ENCODE data around the gene SNTG2.

SNTG2 gene

GRCh38 chr2:1032030-1032429 lies 81.4 kb downstream of the SNTG2 start:
- DNase-seq (no peak), ATAC-seq (no peak)
- Mint-ChIP-seq H3K9me3 (peaks cover 0 to 14% of the 10 kb centered on the region in 2 donors), H3K27me3 (no peaks in the 10 kb centered on the region), H3K4me1 (no peaks in the 10 kb centered on the region), H3K4me3 (no peak overlapping the region), H3K27ac (peak overlapping the region in 1 of 2 donors; percentile 14)

- Mint-ChIP-seq H3K4me3 (no peak overlapping the region), H3K27me3 (no peaks in the 10 kb centered on the region), H3K9me3 (peaks cover 0 to 14% of the 10 kb centered on the region in 2 donors), H3K4me1 (no peaks in the 10 kb centered on the region), H3K27ac (no peak overlapping the region)
- DNase-seq (no peak), ATAC-seq (no peak)
These were observed 82.4 kb downstream of the SNTG2 start for GRCh38 chr2:1033069-1033468.

DNA sequence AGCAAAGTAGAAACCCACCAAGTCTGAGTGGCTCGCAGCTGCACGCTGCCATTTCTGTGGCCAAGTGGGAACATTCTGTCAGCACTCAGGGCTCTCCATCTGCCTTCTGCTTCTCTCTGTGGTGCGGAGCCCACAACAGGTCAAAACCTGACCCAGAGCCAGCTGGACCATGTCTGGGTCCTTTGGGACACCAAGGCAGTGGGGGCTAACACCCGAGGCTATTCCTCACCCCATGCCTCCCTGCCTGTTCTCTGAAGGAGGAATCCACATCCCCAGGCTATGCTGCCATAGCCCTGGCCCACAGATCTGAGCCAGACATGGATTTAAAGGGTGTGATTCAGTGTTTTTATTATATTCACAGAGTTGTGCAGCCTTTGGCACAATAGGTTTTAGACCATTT lies 86.4 kb downstream of the SNTG2 start:
- Mint-ChIP-seq H3K27me3 (no peaks in the 10 kb centered on the region), H3K9me3 (peaks cover 1 to 14% of the 10 kb centered on the region in 2 donors), H3K4me1 (peaks cover 5% of the 10 kb centered on the region), H3K27ac (no peak overlapping the region), H3K4me3 (no peak overlapping the region)
- ATAC-seq (no peak), DNase-seq (no peak)

GRCh38 chr2:1039549-1039948 lies 88.9 kb downstream of the SNTG2 start:
- Mint-ChIP-seq H3K27me3 (no peaks in the 10 kb centered on the region), H3K4me1 (peaks cover 7% of the 10 kb centered on the region), H3K4me3 (no peak overlapping the region), H3K27ac (no peak overlapping the region), H3K9me3 (peaks cover 11 to 26% of the 10 kb centered on the region in 2 donors)
- no peak for DNase-seq
- no peak for ATAC-seq

DNA sequence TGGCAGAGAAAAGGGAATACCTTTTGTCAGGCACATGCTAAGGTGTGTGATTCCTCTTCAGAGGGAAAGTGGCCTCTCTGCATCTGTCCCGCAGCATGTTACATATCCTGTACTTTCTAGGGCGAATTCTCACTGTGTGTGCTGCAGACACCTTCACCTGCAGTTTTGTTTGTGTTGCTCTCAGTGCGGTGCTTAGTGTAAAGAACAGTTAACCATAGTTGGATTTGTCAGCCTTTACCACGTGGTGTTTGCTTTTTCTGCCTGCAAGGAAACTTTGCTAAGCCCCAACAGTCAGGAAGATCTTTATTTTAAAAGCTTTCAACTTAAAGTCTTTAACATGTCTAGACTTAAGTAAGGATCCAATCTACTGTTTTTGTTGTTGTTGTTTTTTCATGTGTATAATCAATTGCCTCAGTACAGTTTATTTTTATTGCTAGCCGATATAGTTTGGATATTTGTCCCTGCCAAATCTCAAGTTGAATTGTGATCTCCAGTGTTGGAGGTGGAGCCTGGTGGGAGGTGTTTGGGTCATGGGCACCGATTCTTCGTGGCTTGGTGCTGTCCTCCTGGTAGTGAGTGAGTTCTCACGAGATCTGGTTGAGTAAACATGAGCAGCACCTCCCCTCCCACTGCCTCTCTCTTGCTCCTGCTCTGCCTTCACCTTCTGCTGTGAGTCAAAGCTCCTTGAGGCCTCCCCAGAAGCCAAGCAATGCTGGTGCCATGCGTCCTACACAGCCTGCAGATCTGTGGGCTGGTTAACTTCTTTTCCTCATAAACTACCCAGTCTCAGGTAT lies 90.6 kb downstream of the SNTG2 start:
- ATAC-seq (no peak), DNase-seq (no peak)
- H3K4me1 Mint-ChIP-seq = peaks cover 24% of the 10 kb centered on the region
- peaks cover 11 to 43% of the 10 kb centered on the region in 2 donors for H3K9me3 Mint-ChIP-seq
- H3K27ac Mint-ChIP-seq = no peak overlapping the region
- H3K27me3 Mint-ChIP-seq = no peaks in the 10 kb centered on the region
- no peak overlapping the region for H3K4me3 Mint-ChIP-seq

DNA sequence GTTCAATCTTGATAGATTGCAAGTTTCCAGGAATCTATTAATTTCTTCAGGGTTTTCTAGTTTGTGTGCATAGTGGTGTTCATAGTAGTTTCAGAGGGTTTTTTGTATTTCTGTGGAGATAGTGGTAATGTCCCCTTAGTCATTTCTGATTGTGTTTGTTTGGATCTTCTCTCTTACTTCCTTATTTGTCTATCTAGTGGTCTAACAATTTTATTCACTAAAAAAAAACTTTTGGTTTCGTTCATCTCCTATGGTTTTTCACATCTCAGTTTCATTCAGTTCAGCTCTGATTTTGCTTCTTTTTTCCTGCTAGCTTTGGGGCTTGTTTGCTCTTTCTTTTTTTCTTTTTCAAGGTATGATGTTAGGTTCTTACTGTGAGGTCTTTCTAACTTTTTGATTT lies 94.5 kb downstream of the SNTG2 start:
- ATAC-seq (peak; percentile 74), DNase-seq (no peak)
- peaks cover 24% of the 10 kb centered on the region for H3K4me1 Mint-ChIP-seq
- peak overlapping the region in 1 of 2 donors; percentile 3 for H3K4me3 Mint-ChIP-seq
- no peak overlapping the region for H3K27ac Mint-ChIP-seq
- H3K27me3 Mint-ChIP-seq = no peaks in the 10 kb centered on the region
- H3K9me3 Mint-ChIP-seq = peaks cover 26 to 68% of the 10 kb centered on the region in 2 donors

DNA sequence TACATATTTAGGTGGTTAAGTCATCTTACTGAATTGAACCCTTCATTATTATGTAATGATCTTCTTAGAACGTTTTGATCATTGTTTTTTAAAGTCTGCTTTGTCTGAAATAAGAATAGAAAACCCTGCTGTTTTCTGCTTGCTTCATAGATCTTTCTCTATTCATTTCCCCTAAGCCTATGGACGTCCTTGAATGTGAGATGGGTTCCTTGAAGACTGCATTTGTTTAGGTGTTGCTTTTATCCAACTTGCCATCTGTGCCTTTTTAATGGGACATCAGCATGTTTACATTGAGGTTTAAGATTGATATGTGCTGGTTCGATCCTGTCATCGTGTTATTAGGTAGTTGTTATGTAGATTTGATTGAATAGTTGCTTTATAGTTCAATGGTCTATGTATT lies 95.4 kb downstream of the SNTG2 start:
- DNase-seq (no peak), ATAC-seq (no peak)
- Mint-ChIP-seq H3K4me1 (peaks cover 26% of the 10 kb centered on the region), H3K4me3 (no peak overlapping the region), H3K9me3 (peaks cover 26 to 68% of the 10 kb centered on the region in 2 donors), H3K27me3 (no peaks in the 10 kb centered on the region), H3K27ac (no peak overlapping the region)

DNA sequence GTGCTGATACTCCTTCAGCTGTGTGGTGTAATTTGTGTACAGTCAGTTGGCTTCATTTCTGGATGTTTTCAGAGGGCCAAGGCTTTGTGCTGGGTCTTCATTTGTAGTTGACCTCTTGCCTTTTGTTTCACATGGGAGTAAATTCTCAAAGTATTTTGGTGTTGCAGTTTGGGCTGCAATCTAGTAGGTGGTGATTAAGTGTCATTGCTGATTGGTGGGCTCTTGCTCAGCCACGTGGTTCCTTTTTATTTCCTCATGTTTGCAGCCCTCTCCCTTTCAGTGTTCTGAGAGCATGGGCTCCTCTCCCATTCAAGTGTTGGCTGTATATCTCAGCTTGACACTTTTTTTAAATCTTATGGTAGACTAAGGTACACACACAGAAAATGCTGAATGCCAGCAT lies 96.8 kb downstream of the SNTG2 start:
- Mint-ChIP-seq H3K27ac (no peak overlapping the region), H3K4me1 (peaks cover 24% of the 10 kb centered on the region), H3K9me3 (peaks cover 26 to 62% of the 10 kb centered on the region in 2 donors), H3K4me3 (no peak overlapping the region), H3K27me3 (no peaks in the 10 kb centered on the region)
- DNase-seq = no peak
- ATAC-seq = no peak

DNA sequence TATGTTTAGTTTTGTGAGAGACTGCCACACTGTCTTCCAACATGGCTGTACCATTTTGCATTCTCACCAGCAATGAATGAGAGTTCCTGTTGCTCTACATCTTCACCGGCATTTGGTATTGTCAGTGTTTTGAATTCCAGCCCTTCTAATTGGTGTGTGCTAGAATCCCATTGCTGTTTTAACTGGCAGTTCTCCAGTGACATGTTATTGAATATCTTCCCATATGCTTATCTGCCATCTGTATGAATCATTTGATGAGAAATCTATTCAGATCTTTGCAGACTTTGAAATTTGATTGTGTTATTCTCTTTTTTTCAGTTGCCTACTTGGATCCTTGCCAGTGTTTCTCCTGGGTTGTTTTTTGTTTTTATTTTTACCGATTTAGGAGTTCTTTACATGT lies 99.0 kb downstream of the SNTG2 start:
- Mint-ChIP-seq H3K27me3 (peaks cover 9% of the 10 kb centered on the region), H3K4me3 (no peak overlapping the region), H3K27ac (no peak overlapping the region), H3K9me3 (peaks cover 19 to 40% of the 10 kb centered on the region in 2 donors), H3K4me1 (peaks cover 26% of the 10 kb centered on the region)
- ATAC-seq (no peak), DNase-seq (no peak)

DNA sequence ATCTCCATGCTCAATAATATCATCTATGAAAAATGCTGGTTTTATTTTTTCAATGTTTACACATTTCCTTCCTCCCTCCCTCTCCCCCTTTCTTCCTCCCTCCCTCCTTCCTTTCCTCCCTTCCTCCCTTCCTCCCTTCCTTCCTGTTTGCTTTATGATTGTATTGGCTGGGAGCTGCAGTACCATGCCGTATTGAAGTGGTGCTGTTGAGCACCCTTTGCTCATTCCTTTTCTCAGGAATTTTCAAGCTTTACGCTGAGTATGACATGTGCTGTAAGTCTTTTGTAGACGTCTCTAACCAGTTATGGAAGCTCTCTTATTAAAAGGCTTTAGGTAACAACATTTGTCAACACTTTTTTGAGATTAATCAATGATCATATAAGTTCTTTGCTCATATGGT lies 100.4 kb downstream of the SNTG2 start:
- Mint-ChIP-seq H3K9me3 (peaks cover 17 to 26% of the 10 kb centered on the region in 2 donors), H3K4me3 (no peak overlapping the region), H3K27ac (no peak overlapping the region), H3K27me3 (peaks cover 9% of the 10 kb centered on the region), H3K4me1 (peaks cover 12% of the 10 kb centered on the region)
- ATAC-seq (no peak), DNase-seq (no peak)

- no peak for ATAC-seq
- no peak for DNase-seq
- peaks cover 10% of the 10 kb centered on the region for H3K4me1 Mint-ChIP-seq
- H3K4me3 Mint-ChIP-seq = no peak overlapping the region
- H3K9me3 Mint-ChIP-seq = peaks cover 6 to 14% of the 10 kb centered on the region in 2 donors
- no peak overlapping the region for H3K27ac Mint-ChIP-seq
- H3K27me3 Mint-ChIP-seq = peaks cover 9% of the 10 kb centered on the region
These were observed 102.1 kb downstream of the SNTG2 start for GRCh38 chr2:1052771-1053191.

DNA sequence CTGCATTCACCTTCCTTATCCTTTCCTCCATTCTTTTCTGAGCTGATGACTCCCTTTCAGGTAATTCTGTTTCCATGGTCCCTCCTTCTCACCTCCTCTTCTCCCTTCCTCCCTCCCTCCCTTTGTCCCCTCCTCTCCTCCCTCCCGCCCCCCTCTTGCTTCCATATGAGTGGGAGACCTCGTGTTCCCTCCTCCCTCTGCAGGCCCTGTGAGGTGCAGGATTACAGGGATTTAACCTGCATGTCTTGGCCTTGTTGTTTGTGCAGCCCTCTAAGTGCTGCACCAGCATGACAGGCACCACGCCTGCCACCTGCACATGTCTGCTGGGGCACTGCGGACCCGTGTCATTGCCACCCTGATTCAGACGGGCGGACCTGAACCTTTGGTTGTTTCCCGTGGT lies 103.1 kb downstream of the SNTG2 start:
- peaks cover 9% of the 10 kb centered on the region for H3K27me3 Mint-ChIP-seq
- peaks cover 10% of the 10 kb centered on the region for H3K4me1 Mint-ChIP-seq
- ATAC-seq (no peak), DNase-seq (no peak)
- H3K9me3 Mint-ChIP-seq = peaks cover 6 to 8% of the 10 kb centered on the region in 2 donors
- no peak overlapping the region for H3K4me3 Mint-ChIP-seq
- no peak overlapping the region for H3K27ac Mint-ChIP-seq

GRCh38 chr2:1054399-1054798 lies 103.8 kb downstream of the SNTG2 start:
- no peak for DNase-seq
- H3K27me3 Mint-ChIP-seq = peaks cover 9% of the 10 kb centered on the region
- peaks cover 1 to 3% of the 10 kb centered on the region in 2 donors for H3K9me3 Mint-ChIP-seq
- no peak for ATAC-seq
- H3K4me3 Mint-ChIP-seq = no peak overlapping the region
- no peak overlapping the region for H3K27ac Mint-ChIP-seq
- peaks cover 10% of the 10 kb centered on the region for H3K4me1 Mint-ChIP-seq

DNA sequence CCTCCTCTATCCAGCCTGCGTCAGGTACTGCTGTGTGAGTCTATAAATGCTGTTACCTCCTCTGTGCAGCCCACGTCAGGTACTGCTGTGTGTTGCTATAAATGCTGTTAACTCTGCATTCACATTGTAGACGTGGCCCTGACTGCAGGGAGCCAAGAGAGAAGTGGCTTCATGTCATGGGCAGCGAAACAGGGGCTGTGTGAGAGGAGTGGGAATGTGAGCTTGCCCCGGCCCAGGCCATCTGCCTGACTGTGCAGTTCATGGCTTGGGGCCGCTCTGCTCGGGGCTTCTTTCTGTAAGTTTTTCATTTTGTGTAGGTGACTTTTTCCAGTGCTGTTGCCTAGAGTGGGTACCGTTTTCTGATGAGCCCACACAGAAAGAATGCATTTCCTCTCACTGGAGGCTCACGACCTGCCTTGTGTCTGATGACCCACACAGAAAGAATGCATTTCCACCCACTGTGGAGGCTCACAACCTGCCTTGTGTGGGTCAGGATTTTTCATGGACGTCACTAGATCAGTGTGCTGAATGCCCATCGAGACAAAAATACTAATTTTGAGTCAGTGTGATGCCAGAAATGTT lies 104.5 kb downstream of the SNTG2 start:
- no peak overlapping the region for H3K27ac Mint-ChIP-seq
- DNase-seq (no peak), ATAC-seq (no peak)
- peaks cover 10% of the 10 kb centered on the region for H3K4me1 Mint-ChIP-seq
- H3K4me3 Mint-ChIP-seq = no peak overlapping the region
- H3K27me3 Mint-ChIP-seq = peaks cover 9% of the 10 kb centered on the region
- no peaks in the 10 kb centered on the region for H3K9me3 Mint-ChIP-seq

- H3K9me3 Mint-ChIP-seq = no peaks in the 10 kb centered on the region
- DNase-seq (no peak), ATAC-seq (no peak)
- H3K4me1 Mint-ChIP-seq = no peaks in the 10 kb centered on the region
- H3K4me3 Mint-ChIP-seq = no peak overlapping the region
- H3K27ac Mint-ChIP-seq = no peak overlapping the region
- H3K27me3 Mint-ChIP-seq = no peaks in the 10 kb centered on the region
These were observed 109.7 kb downstream of the SNTG2 start for GRCh38 chr2:1060372-1060771.

DNA sequence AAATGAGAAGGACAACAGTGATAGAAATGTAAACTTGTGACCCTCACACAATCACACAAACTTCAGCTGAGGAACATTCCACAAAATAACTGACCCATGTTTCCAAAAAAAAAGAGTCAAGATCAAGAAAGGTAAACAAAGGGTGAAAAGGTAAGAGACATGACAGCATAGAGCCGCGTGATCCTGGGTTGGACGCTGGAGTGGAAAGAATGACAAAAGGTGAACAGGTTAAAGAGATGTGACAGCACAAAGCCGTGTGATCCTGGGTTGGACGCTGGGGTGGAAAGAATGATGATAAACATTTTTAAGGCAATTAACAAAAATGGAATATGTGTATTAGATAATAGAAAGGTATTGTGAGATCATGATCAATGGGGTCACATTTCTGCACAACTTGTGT lies 110.3 kb downstream of the SNTG2 start:
- no peak for ATAC-seq
- Mint-ChIP-seq H3K9me3 (no peaks in the 10 kb centered on the region), H3K4me1 (no peaks in the 10 kb centered on the region), H3K27ac (no peak overlapping the region), H3K4me3 (no peak overlapping the region), H3K27me3 (no peaks in the 10 kb centered on the region)
- no peak for DNase-seq
